MM.1S (cell line): ENCODE data around the gene RIPOR2.

Experiments used
- DNase-seq: peaks from one replicate; pipeline ENCODE4 v3.0.0-alpha.2; 2015
- H2AFZ ChIP-seq: fragments of 300-600 bp; sonication (generic); 2 replicates; pipeline ENCODE4 v1.6.0; 2016; ENCODE audit warnings: antibody characterized with exemption, low read length
- H3F3A ChIP-seq: fragments of 300-600 bp; sonication (generic); 2 replicates; pipeline ENCODE4 v1.6.1; 2016; ENCODE audit warnings: mild to moderate bottlenecking, antibody characterized with exemption, low read length, moderate library complexity, mixed read lengths; ENCODE audit not compliant: insufficient read depth
- H3K27ac ChIP-seq: fragments of 300-600 bp; sonication (generic); 2 replicates; pipeline ENCODE4 v1.5.1; 2016; ENCODE audit warnings: mild to moderate bottlenecking, low read length
- H3K27me3 ChIP-seq: fragments of 300-600 bp; sonication (generic); replicated peaks from 2 replicates; pipeline ENCODE4 v1.6.0; 2016; ENCODE audit warnings: low read length; ENCODE audit not compliant: insufficient read depth
- H3K36me3 ChIP-seq: fragments of 300-600 bp; sonication (generic); replicated peaks from 2 replicates; pipeline ENCODE4 v1.6.1; 2016; ENCODE audit warnings: mild to moderate bottlenecking, low read length, mixed read lengths; ENCODE audit not compliant: insufficient read depth
- H3K4me1 ChIP-seq: fragments of 300-600 bp; sonication (generic); 2 replicates; pipeline ENCODE4 v1.6.1; 2016; ENCODE audit warnings: low read length, mixed read lengths
- H3K4me2 ChIP-seq: fragments of 300-600 bp; sonication (generic); 2 replicates; pipeline ENCODE4 v1.6.0; 2016; ENCODE audit warnings: low read depth, low read length
- H3K4me3 ChIP-seq: fragments of 300-600 bp; sonication (generic); 2 replicates; pipeline ENCODE4 v1.5.1; 2016; ENCODE audit warnings: low read length, mixed read lengths
- H3K79me2 ChIP-seq: fragments of 300-600 bp; sonication (generic); 2 replicates; pipeline ENCODE4 v1.6.1; 2016; ENCODE audit warnings: mixed run types, low read length, mixed read lengths
- H3K9ac ChIP-seq: fragments of 300-600 bp; sonication (generic); 2 replicates; pipeline ENCODE4 v1.6.1; 2016; ENCODE audit warnings: low read length, mixed read lengths
- H3K9me2 ChIP-seq: fragments of 300-600 bp; sonication (generic); replicated peaks from 2 replicates; pipeline ENCODE4 v1.6.1; 2016; ENCODE audit warnings: mild to moderate bottlenecking, low read length, mixed read lengths; ENCODE audit not compliant: insufficient read depth
- H3K9me3 ChIP-seq: fragments of 300-600 bp; sonication (generic); replicated peaks from 2 replicates; pipeline ENCODE4 v1.6.1; 2016; ENCODE audit warnings: mild to moderate bottlenecking, low read length, mixed read lengths; ENCODE audit not compliant: insufficient read depth
- H4K20me1 ChIP-seq: fragments of 300-600 bp; sonication (generic); 2 replicates; pipeline ENCODE4 v1.6.1; 2016; ENCODE audit warnings: mild to moderate bottlenecking, low read length, moderate library complexity, mixed read lengths; ENCODE audit not compliant: insufficient read depth
- CTCF ChIP-seq: fragments of 300-600 bp; sonication (generic); IDR thresholded peaks from 2 replicates; pipeline ENCODE4 v1.5.1; 2016; ENCODE audit warnings: antibody characterized with exemption, low read length, mixed read lengths
- EZH2 ChIP-seq: fragments of 300-600 bp; sonication (generic); optimal IDR thresholded peaks from 2 replicates; pipeline ENCODE3; 2017; ENCODE audit warnings: low read depth, mild to moderate bottlenecking, antibody characterized with exemption, low read length, mixed read lengths
- EZH2phosphoT487 ChIP-seq: fragments of 300-600 bp; sonication (generic); IDR thresholded peaks from 2 replicates; pipeline ENCODE4 v1.6.1; 2018; ENCODE audit warnings: antibody characterized with exemption, low read length

Gene RIPOR2

GRCh38 chr6:24908650-24909035 lies 27.1 kb downstream of the RIPOR2 start:
- H3K4me2 ChIP-seq: no peak overlapping the region
- no peaks in the 10 kb centered on the region for H3K9me3 ChIP-seq
- TF ChIP-seq EZH2phosphoT487: no peak
- no peak for TF ChIP-seq CTCF
- no peak for TF ChIP-seq EZH2
- no peaks in the 10 kb centered on the region for H3K9me2 ChIP-seq
- no peaks in the 10 kb centered on the region for H3K79me2 ChIP-seq
- H3K36me3 ChIP-seq: no peaks in the 10 kb centered on the region
- no peaks in the 10 kb centered on the region for H4K20me1 ChIP-seq
- no peak for DNase-seq
- no peak overlapping the region for H2AFZ ChIP-seq
- H3K27me3 ChIP-seq: peaks cover 38% of the 10 kb centered on the region
- H3F3A ChIP-seq: no peaks in the 10 kb centered on the region
- no peak overlapping the region for H3K9ac ChIP-seq
- H3K4me1 ChIP-seq: no peaks in the 10 kb centered on the region
- no peak overlapping the region for H3K27ac ChIP-seq
- no peak overlapping the region for H3K4me3 ChIP-seq

- H3K79me2 ChIP-seq: no peaks in the 10 kb centered on the region
- H3F3A ChIP-seq: no peaks in the 10 kb centered on the region
- DNase-seq: no peak
- no peaks in the 10 kb centered on the region for H3K4me1 ChIP-seq
- H4K20me1 ChIP-seq: no peaks in the 10 kb centered on the region
- no peak overlapping the region for H3K9ac ChIP-seq
- H3K9me2 ChIP-seq: no peaks in the 10 kb centered on the region
- H3K27me3 ChIP-seq: peaks cover 32% of the 10 kb centered on the region
- TF ChIP-seq EZH2 (no peak), EZH2phosphoT487 (no peak), CTCF (no peak)
- no peaks in the 10 kb centered on the region for H3K9me3 ChIP-seq
- no peaks in the 10 kb centered on the region for H3K36me3 ChIP-seq
- H3K4me3 ChIP-seq: no peak overlapping the region
- H3K4me2 ChIP-seq: no peak overlapping the region
- H2AFZ ChIP-seq: no peak overlapping the region
- H3K27ac ChIP-seq: no peak overlapping the region
Observed at GRCh38 chr6:24907919-24908649, 27.7 kb downstream of the RIPOR2 start.

GRCh38 chr6:24906314-24906713 lies 29.4 kb downstream of the RIPOR2 start:
- Histone ChIP-seq H3K27ac (no peak overlapping the region), H3K4me3 (no peak overlapping the region), H3F3A (no peaks in the 10 kb centered on the region), H3K79me2 (no peaks in the 10 kb centered on the region), H3K9me2 (no peaks in the 10 kb centered on the region), H3K4me2 (no peak overlapping the region), H3K9me3 (no peaks in the 10 kb centered on the region), H4K20me1 (no peaks in the 10 kb centered on the region), H3K27me3 (peaks cover 16% of the 10 kb centered on the region), H3K9ac (no peak overlapping the region), H2AFZ (no peak overlapping the region), H3K4me1 (no peaks in the 10 kb centered on the region), H3K36me3 (no peaks in the 10 kb centered on the region)
- no peak for TF ChIP-seq CTCF
- TF ChIP-seq EZH2phosphoT487: no peak
- no peak for TF ChIP-seq EZH2
- no peak for DNase-seq
